GM19239 (cell line): Measurements from ENCODE around the gene NFIB.
A peak's percentile ranks its signal among the peaks of the same experiment; 100 is the strongest.

Source experiments
- DNase-seq: peaks from one replicate; pipeline ENCODE4 v3.0.0; 2011; ENCODE audit warnings: low spot score; ENCODE audit not compliant: insufficient read length
- FAIRE-seq: peaks from 2 replicates; lab custom pipeline; 2011; peaks lifted over from hg19 to GRCh38; lab: Jason Lieb, UNC

Gene NFIB

GRCh38 chr9:14136047-14136635 lies 177.8 kb downstream of the NFIB start:
- DNase-seq = no peak
- no peak for FAIRE-seq

GRCh38 chr9:14135421-14135820 lies 178.5 kb downstream of the NFIB start:
- no peak for FAIRE-seq

GRCh38 chr9:14133394-14133793 lies 180.5 kb downstream of the NFIB start:
- no peak for DNase-seq
- FAIRE-seq = no peak

More at GRCh38 chr9:14135421-14135820, 178.5 kb downstream of the NFIB start:
- no peak for DNase-seq

- FAIRE-seq (no peak), DNase-seq (no peak)
Measured at GRCh38 chr9:14132775-14133174, 181.2 kb downstream of the NFIB start.

GRCh38 chr9:14131356-14132088 lies 182.4 kb downstream of the NFIB start:
- DNase-seq (no peak), FAIRE-seq (no peak)

- FAIRE-seq (no peak), DNase-seq (no peak)
Measured at GRCh38 chr9:14127656-14128055, 186.3 kb downstream of the NFIB start.

- FAIRE-seq (no peak), DNase-seq (no peak)
Measured at GRCh38 chr9:14119694-14120514, 194.0 kb downstream of the NFIB start.

- no peak for FAIRE-seq
Measured at GRCh38 chr9:14112226-14112625, 201.7 kb downstream of the NFIB start.

GRCh38 chr9:14111696-14112095 lies 202.2 kb downstream of the NFIB start:
- DNase-seq (no peak), FAIRE-seq (no peak)

More at GRCh38 chr9:14112226-14112625, 201.7 kb downstream of the NFIB start:
- no peak for DNase-seq

- FAIRE-seq (peak; percentile 35), DNase-seq (no peak)
Measured at GRCh38 chr9:14107977-14108376, 206.0 kb downstream of the NFIB start.

GRCh38 chr9:14107495-14107894 lies 206.4 kb downstream of the NFIB start:
- DNase-seq (no peak), FAIRE-seq (no peak)

GRCh38 chr9:14106699-14107098 lies 207.2 kb downstream of the NFIB start:
- DNase-seq (no peak), FAIRE-seq (no peak)

- FAIRE-seq = no peak
- DNase-seq = no peak
Measured at GRCh38 chr9:14104496-14104895, 209.4 kb downstream of the NFIB start.

GRCh38 chr9:14103115-14103514 lies 210.8 kb downstream of the NFIB start:
- no peak for FAIRE-seq
- no peak for DNase-seq

- FAIRE-seq (no peak), DNase-seq (no peak)
Measured at GRCh38 chr9:14099737-14100136, 214.2 kb downstream of the NFIB start.

- DNase-seq (no peak), FAIRE-seq (no peak)
Measured at GRCh38 chr9:14098486-14099180, 215.3 kb downstream of the NFIB start.

GRCh38 chr9:14097666-14098415 lies 216.1 kb downstream of the NFIB start:
- DNase-seq (no peak), FAIRE-seq (no peak)

- FAIRE-seq = no peak
Measured at GRCh38 chr9:14097215-14097614, 216.7 kb downstream of the NFIB start.

GRCh38 chr9:14096258-14096922 lies 217.6 kb downstream of the NFIB start:
- no peak for DNase-seq

More at GRCh38 chr9:14097215-14097614, 216.7 kb downstream of the NFIB start:
- DNase-seq = no peak

More at GRCh38 chr9:14096258-14096922, 217.6 kb downstream of the NFIB start:
- no peak for FAIRE-seq
